DOHH2 (cell line): ENCODE measurements around the gene C17orf114.

Experiments used
- CTCF ChIP-seq: fragments of 200-600 bp; sonication (generic); IDR thresholded peaks from one replicate; pipeline ENCODE4 v1.5.1; 2014; ENCODE audit warnings: antibody characterized with exemption, mild to moderate bottlenecking, low read depth, low read length; ENCODE audit not compliant: poor library complexity, severe bottlenecking
- EZH2phosphoT487 ChIP-seq: fragments of 200-600 bp; sonication (generic); IDR thresholded peaks from 2 replicates; pipeline ENCODE4 v1.6.1; 2017; ENCODE audit warnings: borderline replicate concordance, mild to moderate bottlenecking, antibody characterized with exemption, low read length, moderate library complexity, mixed read lengths

GRCh38 chr17:4788159-4788806, 13.8 kb downstream of the C17orf114 start:
- TF ChIP-seq CTCF = no peak
- no peak for TF ChIP-seq EZH2phosphoT487
